ENCODE results near the gene WNT11. TPM values are rescaled to one million over a fixed set of nuclear protein-coding genes. Genes with fewer than 3 reads are reported as not detected.
A peak's percentile ranks its signal among the peaks of the same experiment; 100 is the strongest.

Gene WNT11
- total RNA-seq, 1 experiment from 2014 or later: not detected

GRCh38 chr11:76219243-76219642, 12.9 kb upstream of the WNT11 start:
- no peak for DNase-seq (ENCODE audit: low read depth)

- DNase-seq (ENCODE audit: low read depth): no peak
Observed at GRCh38 chr11:76218449-76219178, 12.3 kb upstream of the WNT11 start.

- DNase-seq (ENCODE audit: low read depth): no peak
Observed at GRCh38 chr11:76217653-76218160, 11.4 kb upstream of the WNT11 start.

- no peak for DNase-seq (ENCODE audit: low read depth)
Observed at GRCh38 chr11:76216536-76217325, 10.4 kb upstream of the WNT11 start.

- peak; percentile 56 for DNase-seq (ENCODE audit: low read depth)
Observed at GRCh38 chr11:76215941-76216340, 9.6 kb upstream of the WNT11 start.

- no peak for DNase-seq (ENCODE audit: low read depth)
Observed at GRCh38 chr11:76214968-76215548, 8.8 kb upstream of the WNT11 start.

GRCh38 chr11:76214186-76214585, 7.9 kb upstream of the WNT11 start:
- no peak for DNase-seq (ENCODE audit: low read depth)

- DNase-seq (ENCODE audit: low read depth): no peak
Observed at GRCh38 chr11:76212086-76213035, 6.1 kb upstream of the WNT11 start.

- DNase-seq (ENCODE audit: low read depth): no peak
Observed at GRCh38 chr11:76210931-76211851, 4.9 kb upstream of the WNT11 start.

GRCh38 chr11:76209973-76210930, 4.0 kb upstream of the WNT11 start:
- peak; percentile 20 for DNase-seq (ENCODE audit: low read depth)

GRCh38 chr11:76209375-76209972, 3.2 kb upstream of the WNT11 start:
- no peak for DNase-seq (ENCODE audit: low read depth)

- peak; percentile 38 for DNase-seq (ENCODE audit: low read depth)
Observed at GRCh38 chr11:76208438-76209374, 2.4 kb upstream of the WNT11 start.

- DNase-seq (ENCODE audit: low read depth): peak; percentile 53
Observed at GRCh38 chr11:76207642-76208401, 1.5 kb upstream of the WNT11 start.

- DNase-seq (ENCODE audit: low read depth): no peak
Observed at GRCh38 chr11:76206077-76206326, 300 bp downstream of the WNT11 start.

- DNase-seq (ENCODE audit: low read depth): no peak
Observed at GRCh38 chr11:76205252-76206076, 838 bp downstream of the WNT11 start.

- DNase-seq (ENCODE audit: low read depth): no peak
Observed at GRCh38 chr11:76203937-76204336, 2.4 kb downstream of the WNT11 start.

Measured in LHCN-M2 (cell line).